ENCODE data around the gene HEPHL1. TPM values are rescaled to one million over a fixed set of nuclear protein-coding genes. Genes with fewer than 3 reads are reported as not detected.
"Not testable (repeated sequence)": the region's sequence is repeated elsewhere in the genome, so short reads cannot be mapped to it uniquely, and the experiment has no call there.

Gene HEPHL1
- total RNA-seq, 1 experiment from 2014 or later = not detected

DNA sequence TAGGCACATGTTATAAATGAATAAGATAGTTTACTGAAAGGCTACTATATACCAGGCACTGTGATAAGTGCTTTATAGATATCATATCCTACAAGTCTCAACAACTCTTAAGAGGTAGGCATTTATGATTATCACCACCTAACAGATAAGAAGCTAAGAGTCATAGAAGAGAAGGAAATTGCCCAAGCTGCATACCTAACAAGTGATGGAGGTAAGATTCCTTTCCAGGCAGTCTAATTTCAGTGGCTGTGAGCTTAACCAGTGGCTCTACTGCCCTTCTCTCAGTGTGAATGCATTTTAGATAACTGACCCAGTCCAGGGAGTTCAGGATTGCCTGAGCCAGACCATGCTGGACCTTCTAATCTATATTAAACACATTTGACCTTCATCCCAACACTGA, 39.2 kb downstream of the HEPHL1 start:
- no peak for DNase-seq (ENCODE audit: low spot score)
- in situ Hi-C loops (cut with HindIII; ENCODE audit: low sequenced_read_pairs) = no loop called here

DNA sequence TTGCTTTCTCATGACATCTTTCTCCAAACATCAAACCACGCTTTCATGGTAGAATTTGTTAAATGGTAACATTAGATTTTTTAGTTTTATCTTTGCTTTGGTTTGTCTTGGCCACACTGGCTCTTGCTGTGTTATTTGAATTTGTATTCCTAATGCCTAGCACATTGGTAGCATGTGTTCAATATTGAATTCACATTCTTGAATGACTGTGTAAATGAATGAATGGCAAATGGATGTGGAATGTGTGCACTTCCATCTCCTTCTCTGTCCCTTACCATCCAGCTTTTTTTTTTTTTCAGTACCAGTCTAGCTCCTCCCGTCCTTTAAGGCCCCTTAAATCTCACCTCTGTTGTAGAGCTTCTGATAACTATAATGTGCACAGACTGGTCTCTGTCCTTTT, 41.2 kb downstream of the HEPHL1 start:
- in situ Hi-C loops (cut with HindIII; ENCODE audit: low sequenced_read_pairs) = no loop called here
- no peak for DNase-seq (ENCODE audit: low spot score)

DNA sequence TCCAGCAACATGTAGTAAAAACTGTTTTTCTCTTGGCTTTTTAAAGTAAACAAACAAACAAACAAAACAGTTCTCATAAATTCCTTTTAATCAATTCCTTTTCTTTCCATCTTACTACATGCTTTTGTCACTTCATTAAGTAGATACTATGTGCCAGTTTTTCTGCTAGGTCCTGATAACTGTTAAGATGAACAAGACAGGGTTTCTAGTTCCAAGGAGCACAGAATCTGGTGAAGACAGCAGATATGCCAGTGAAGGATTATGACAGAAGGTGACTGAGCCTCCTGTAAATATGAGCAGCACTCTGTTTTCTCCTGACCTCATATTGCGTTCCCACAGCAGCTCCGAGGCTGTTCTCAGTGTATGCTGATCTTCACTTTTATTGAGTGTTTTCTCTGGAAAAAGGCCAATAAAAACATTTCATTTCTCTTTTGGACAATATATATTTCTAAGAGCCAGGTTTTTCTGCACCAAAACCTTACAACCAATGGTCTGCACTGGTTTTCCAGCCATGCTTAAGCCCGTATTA, 45.8 kb downstream of the HEPHL1 start:
- in situ Hi-C loops (cut with HindIII; ENCODE audit: low sequenced_read_pairs) = no loop called here

DNA sequence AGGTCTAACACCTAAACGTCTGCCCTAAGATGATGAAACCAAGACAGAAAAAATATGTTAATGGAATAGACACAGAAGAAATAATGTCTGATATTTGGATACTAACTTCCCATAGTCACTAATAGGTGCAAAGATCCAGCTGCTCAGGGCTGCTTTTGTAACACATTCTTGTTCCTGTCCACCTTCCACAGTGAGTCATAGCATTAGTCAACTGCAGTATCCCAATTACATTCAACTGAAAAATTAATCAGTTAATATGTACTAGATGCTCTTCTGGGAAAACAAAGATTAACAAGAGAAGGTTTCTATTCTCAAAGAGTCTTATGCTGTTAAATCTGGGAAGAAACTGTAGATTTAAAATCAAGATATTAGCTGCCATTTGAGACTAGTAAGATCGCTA, 47.6 kb downstream of the HEPHL1 start:
- DNase-seq (ENCODE audit: low spot score) = no peak
- in situ Hi-C loops (cut with HindIII; ENCODE audit: low sequenced_read_pairs) = no loop called here

More for the DNA sequence above, 45.8 kb downstream of the HEPHL1 start:
- DNase-seq (ENCODE audit: low spot score) = no peak

DNA sequence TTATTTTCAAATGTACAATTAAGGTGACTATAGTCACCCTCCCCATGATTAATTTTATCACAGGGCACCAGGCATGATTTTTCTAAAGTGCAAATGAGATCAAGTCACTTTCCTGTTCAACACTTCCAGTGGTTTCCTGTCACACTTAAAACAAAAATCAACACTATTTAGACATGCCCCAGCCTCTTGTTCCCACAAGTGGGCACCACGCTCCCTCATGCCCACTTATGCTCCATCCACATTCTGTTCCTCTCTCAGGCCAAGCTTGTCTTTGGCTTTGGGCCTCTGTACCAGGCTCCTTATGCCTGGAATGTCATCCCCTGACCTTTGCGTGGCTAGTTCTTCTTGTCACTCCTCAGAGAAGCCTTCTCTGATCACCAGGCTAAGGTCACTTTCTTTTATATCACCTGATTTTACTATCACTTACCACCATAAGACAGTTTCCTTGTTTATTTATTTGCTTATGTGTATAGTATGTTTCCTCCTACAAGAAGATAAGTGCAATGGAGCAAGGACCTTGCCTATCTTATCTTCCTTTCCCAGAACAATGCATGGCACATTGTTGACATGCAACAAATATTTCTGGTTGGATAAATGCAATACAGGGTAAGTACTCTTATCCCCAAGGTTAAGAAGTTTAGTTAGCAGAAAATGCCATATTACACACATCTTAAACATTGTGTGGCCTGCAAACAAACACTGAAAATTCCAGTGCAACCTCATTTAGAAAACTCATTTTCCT, 56.6 kb downstream of the HEPHL1 start:
- in situ Hi-C loops (cut with HindIII; ENCODE audit: low sequenced_read_pairs) = no loop called here
- DNase-seq (ENCODE audit: low spot score) = no peak

DNA sequence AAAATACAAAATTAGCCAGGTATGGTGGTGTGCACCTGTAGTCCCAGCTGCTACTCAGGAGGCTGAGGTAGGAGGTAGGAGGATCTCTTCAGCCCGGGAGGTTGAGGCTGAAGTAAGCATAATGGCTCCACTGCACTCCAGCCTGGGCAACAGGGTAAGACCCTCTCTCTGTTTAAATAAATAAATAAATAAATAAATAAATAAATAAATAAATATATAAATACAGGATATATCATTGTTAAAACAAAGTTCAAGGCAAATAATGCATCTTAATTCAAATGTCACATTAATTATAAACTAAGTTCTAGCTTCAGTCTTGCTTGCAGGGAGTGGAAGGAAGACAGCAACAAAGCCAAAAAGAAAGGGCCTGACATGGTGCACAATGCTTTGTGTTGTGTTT, 63.0 kb downstream of the HEPHL1 start:
- DNase-seq (ENCODE audit: low spot score) = no peak
- in situ Hi-C loops (cut with HindIII; ENCODE audit: low sequenced_read_pairs) = no loop called here

DNA sequence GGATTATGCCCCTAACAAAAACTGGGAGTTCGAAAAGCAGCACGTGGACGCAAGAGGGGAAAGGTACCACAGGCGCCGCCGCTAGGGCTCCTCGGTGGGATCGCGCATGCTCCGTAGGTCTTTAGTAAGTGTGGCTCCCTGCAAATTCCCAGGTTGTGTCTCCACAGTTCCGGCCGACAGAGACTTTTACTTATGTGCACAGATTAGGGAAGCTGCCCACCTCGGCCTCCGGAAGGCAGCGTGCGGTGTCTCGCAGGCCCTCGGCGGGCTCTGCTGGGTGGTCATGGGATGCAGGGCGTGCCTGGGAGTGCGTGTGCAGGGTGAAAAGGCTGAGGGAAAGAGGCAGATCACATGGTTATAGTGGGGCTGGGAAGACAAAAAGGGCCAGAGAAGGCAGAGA, 67.8 kb downstream of the HEPHL1 start:
- in situ Hi-C loops (cut with HindIII; ENCODE audit: low sequenced_read_pairs) = no loop called here
- no peak for DNase-seq (ENCODE audit: low spot score)

DNA sequence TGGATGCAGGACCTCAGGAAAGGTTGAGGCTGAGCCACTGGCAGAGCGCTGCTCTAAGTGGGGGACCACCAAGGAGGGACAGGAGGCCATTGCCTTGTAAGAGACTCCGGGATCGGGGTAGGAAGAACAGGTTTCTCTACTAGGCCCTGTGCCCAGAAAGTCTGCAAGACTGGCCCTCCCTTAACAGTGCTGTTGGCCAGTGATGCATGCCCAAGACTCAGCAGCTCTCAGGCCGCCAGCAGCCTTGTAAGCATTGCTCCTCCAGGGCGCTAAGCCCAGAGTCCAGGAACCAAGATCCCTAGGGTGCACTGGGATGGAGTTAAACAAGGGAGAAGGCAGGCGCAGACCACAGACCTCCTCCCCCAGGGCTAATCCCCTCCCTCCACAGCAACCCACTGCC, 68.2 kb downstream of the HEPHL1 start:
- no peak for DNase-seq (ENCODE audit: low spot score)
- in situ Hi-C loops (cut with HindIII; ENCODE audit: low sequenced_read_pairs) = no loop called here

DNA sequence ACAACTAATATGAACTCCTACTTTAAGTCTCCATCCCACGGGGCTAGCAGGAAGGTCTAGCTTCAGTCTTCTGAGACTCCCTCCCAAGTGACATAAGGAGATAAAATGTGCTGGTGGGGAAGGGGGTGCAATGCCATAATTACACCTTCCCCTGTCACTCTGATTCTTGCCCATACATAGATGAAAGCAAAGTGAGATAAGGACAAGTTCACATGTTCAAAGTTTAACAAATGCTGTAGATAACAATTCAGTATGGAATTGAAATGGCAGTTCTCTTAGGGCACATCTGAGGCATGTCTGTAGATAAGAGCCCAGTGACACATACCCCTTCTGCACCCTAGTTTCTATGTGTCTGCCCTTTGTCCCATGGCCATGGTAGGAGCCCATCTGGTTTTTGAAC, 69.2 kb downstream of the HEPHL1 start:
- DNase-seq (ENCODE audit: low spot score) = no peak
- in situ Hi-C loops (cut with HindIII; ENCODE audit: low sequenced_read_pairs) = no loop called here

DNA sequence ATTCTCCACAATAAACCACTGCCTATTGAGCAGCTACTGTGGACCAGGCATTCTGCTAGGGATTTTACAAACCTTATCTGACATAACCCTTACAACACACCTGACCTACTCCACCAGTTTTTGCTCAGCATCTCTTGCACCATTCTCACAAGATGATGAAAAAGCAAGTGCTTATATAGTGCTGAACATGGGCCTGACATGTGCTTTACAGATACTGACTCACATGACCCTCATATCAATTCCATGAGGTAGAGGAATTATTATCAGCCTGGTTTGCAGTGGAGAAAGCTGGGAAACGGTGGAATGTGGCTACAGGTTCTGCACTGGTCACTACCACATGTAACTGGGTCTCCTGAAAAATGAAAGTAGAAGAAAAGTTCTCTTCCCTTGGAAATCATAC, 69.9 kb downstream of the HEPHL1 start:
- DNase-seq (ENCODE audit: low spot score) = no peak
- in situ Hi-C loops (cut with HindIII; ENCODE audit: low sequenced_read_pairs) = no loop called here

DNA sequence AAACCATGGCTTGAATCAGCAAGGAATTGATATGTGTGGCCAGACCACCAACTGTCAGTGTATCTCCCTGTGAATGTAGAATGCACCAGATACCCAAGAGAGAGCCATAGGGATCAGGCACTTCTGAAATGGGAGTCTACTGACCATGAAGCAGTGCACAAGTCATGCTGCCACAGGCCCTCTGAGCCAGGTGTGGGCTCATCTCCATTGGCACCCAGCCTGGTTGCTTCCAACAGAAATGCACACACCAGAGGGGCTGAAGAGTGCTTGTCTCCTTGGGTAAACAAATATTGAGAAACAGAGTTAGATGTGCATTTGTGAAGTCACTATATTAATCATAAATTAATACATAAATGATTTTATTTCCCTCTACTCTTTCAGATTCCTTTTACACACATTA, 79.1 kb downstream of the HEPHL1 start:
- no peak for DNase-seq (ENCODE audit: low spot score)
- in situ Hi-C loops (cut with HindIII; ENCODE audit: low sequenced_read_pairs) = no loop called here

DNA sequence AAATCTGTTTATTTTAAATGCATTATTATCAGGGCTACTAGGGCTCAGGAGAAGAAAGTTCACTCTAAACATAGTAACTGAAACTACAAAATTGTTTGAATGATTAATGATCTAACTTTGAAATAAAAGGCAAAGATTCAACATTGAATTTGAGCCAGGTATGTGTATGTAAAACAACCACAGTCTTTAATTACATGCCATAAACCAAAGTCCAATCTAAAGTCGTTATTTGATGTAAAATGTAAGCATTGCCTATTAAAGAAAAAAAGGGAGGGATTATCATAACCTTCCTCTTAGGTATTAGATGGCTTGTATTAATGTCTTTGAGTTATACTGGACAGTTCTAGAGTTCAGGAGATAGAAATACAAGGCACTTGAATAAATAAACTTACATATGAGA, 82.3 kb downstream of the HEPHL1 start:
- in situ Hi-C loops (cut with HindIII; ENCODE audit: low sequenced_read_pairs) = no loop called here
- no peak for DNase-seq (ENCODE audit: low spot score)

DNA sequence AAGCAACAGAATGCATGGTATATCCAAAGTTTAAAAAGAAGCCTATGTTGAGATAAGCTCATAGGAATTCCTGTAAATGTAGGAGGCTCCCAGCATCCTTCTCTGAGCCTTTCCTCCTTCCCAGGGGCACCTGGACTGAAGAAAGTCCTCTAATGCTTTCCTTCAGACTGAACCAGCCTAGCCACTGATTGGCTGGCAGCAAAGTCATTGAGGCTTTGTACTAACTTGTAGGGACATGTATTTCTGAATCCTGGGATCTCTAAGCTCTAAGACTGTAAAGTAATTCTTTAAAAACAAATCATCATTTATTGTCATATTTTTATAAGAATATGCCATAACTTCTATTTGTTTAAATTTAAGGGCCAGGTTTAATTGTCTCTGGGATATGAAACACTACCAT, 83.6 kb downstream of the HEPHL1 start:
- DNase-seq (ENCODE audit: low spot score) = no peak

DNA sequence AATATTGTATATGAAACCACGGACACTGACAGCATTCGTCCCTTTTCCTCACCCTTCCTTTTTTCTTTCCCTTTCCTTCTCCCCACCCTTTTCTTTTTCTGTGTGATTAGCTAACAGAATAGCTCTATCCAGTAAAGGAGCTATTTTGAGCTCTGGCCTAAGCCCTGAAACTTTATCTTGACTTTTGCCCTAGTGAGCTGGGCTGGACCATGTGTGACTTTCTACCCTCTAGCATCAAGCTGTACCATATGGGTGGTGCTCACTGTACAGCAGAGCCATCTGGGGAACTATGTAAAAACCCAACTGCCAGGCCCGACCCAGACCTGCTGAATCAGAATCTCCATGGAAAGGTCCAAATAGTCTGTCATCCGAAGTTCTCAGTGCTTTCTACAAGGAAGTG, 85.6 kb downstream of the HEPHL1 start:
- in situ Hi-C loops (cut with HindIII; ENCODE audit: low sequenced_read_pairs) = no loop called here
- no peak for DNase-seq (ENCODE audit: low spot score)

More for the DNA sequence above, 83.6 kb downstream of the HEPHL1 start:
- in situ Hi-C loops (cut with HindIII; ENCODE audit: low sequenced_read_pairs) = no loop called here

DNA sequence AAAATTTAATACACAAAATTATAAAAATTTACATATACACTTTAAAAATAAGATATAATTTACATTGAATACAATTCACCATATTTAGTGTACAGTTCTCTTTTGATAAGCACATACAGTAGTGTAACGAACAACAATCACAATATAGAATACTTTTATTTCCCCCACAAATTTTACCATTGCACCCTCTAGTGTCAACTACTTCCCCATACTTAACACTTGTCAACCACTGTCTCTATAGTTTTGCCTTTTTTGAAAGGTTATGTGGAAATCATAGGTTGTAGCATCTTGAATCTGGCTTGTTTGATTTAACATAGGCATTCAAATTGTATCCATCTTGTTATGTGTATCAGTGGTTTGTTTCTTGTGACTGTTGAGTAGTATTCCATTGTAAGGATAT, 86.2 kb downstream of the HEPHL1 start:
- in situ Hi-C loops (cut with HindIII; ENCODE audit: low sequenced_read_pairs) = no loop called here
- no peak for DNase-seq (ENCODE audit: low spot score)

DNA sequence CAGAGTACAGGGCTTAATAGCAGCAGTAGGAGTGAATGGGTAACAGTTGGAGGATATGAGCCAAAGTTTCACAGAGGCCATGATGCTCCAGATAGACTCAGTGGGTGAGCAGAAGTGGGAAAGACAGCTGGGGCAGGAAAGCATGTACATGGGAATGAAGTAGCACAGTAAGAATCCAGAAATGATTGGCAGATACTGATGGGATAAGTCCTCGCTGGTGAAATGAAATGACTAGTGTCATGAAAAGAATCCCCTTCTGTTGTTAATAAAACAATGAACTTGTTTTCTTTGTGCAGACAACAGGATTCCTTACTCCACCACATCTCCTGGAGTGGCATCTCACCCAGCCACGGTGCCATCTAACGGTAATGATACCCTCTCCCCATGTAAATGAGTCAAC, 90.1 kb downstream of the HEPHL1 start:
- no peak for DNase-seq (ENCODE audit: low spot score)
- in situ Hi-C loops (cut with HindIII; ENCODE audit: low sequenced_read_pairs) = no loop called here

DNA sequence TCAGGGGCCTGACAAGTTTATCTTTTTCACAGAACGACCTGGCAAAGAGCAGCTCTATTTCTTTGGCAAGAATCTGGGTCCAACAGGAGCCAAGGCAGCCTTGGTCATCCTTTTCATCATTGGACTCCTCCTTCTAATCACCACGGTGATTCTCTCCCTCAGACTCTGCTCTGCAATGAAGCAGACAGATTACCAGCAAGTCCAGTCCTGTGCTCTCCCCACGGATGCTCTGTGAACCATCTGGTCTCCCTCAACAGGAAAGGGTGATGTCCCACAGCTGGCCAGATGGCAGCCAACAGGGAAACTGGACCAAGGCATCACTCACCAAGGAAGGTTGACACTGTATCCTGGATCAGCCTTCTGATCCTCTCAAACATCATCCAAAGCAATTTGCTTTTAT, 90.5 kb downstream of the HEPHL1 start:
- no peak for DNase-seq (ENCODE audit: low spot score)
- in situ Hi-C loops (cut with HindIII; ENCODE audit: low sequenced_read_pairs) = no loop called here

DNA sequence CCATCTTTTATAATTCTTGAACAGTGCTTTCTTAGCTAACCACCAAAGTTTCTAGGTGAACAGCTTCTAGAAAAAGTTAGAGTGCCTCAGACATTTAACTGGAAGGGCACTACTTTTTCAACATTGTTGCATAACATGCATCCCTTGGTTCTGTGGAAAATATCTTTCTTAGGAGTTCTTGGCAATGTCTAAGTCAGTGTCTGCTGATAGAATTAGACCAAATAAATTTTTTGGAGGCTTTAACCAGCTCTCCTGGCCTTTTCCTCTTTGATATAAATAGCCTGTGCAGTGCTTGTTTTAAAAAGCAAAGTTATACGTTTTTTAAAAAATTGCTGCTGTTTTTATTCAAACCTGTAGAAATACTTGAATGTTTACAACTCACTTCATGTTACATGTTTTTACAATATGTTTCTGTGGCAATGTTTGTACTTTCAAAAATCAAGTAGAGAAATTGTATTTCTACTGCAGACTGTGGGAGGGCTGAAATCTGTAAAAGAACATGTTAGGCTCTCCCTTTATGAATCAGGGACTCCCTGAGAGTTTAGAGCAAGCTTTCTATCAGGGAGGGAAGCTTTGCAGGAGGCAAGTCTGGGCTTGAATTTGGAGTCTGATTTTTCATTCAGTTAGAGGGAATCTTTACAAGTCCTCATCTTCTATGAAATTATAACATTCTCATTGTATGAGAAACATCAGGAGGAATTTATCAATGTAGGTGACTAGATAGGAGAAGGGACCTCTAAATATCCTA, 91.2 kb downstream of the HEPHL1 start:
- in situ Hi-C loops (cut with HindIII; ENCODE audit: low sequenced_read_pairs) = no loop called here
- no peak for DNase-seq (ENCODE audit: low spot score)

DNA sequence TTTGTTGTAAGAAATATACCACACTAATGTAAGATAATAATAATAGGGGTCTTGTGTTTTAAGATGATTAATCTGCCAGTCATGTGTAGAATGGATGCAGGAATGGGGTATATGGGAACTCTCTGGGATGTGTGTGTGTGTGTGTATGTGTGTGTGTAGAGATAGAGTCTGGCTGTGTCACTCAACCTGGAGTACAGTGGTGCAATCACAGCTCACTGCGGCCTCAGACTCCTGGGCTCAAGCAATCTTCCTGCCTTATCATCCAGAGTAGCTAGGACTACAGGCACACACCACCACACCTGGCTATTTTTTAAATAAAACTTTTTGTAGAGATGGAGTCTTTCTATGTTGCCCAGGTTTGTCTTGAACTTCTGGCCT, 96.0 kb downstream of the HEPHL1 start:
- no peak for DNase-seq (ENCODE audit: low spot score)
- in situ Hi-C loops (cut with HindIII; ENCODE audit: low sequenced_read_pairs) = no loop called here

DNA sequence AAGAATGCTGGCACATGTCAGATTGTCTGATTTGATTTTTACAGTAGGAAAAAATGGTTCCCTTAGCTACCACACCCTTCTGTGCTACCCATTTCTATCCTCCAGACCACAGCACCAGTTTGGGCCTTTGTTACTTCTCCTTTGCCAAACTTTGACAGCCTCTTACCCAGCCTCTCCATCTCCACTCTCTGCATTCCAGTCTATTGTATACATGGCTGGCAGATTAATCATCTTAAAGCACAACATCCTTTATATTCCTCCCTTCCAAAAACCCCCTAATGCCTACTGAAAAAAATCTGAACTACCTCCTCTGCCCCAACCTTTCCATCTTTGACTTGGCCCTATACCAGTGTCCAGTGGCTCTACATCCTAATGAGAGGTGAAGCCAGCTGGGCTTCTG, 96.7 kb downstream of the HEPHL1 start:
- DNase-seq (ENCODE audit: low spot score) = no peak
- in situ Hi-C loops (cut with HindIII; ENCODE audit: low sequenced_read_pairs) = no loop called here

DNA sequence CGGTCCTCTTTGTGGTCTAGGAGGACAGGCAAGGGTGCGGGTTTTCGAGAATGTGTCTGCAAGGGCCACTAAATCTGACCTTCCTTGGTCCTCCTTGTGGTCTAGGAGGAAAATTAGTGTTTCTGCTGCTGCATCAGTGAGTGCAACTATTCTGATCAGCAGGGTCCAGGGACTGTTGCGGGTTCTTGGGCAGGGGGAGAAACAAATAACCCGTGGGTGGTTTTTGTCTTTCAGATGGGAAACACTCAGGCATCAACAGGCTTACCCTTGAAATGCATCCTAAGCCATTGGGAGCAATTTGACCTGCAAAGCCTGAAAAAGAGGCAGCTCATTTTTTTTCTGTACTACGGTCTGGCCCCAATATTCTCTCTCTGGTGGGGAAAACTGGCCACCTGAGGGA, 98.5 kb downstream of the HEPHL1 start:
- DNase-seq (ENCODE audit: low spot score); in situ Hi-C loops (cut with HindIII; ENCODE audit: low sequenced_read_pairs): not testable (repeated sequence)
